WTC11 (cell line): ENCODE data around the gene SLC48A1. TPM values are rescaled to one million over a fixed set of nuclear protein-coding genes. Genes with fewer than 3 reads are reported as not detected.

ENCODE experiments used
- CDX4 ChIP-seq: fragments of 250-450 bp; sonication (Bioruptor Pico); IDR thresholded peaks from 2 replicates; pipeline ENCODE4 v1.9.0; 2021; ENCODE audit warnings: moderate library complexity, mild to moderate bottlenecking, inconsistent platforms, borderline replicate concordance
- CTCF ChIP-seq: fragments of 200-600 bp; IDR thresholded peaks from 2 replicates; pipeline ENCODE4 v1.8.0; 2022; ENCODE audit warnings: antibody characterized with exemption
- ERG ChIP-seq: fragments of 250-450 bp; sonication (Bioruptor Pico); IDR thresholded peaks from 2 replicates; pipeline ENCODE4 v1.8.0; 2021; ENCODE audit warnings: mild to moderate bottlenecking
- GTF2I ChIP-seq: fragments of 250-450 bp; sonication (Bioruptor Pico); conservative IDR thresholded peaks from 2 replicates; pipeline ENCODE4 v1.4.0; 2021; ENCODE audit warnings: mild to moderate bottlenecking
- JUN ChIP-seq: sonication (generic); formaldehyde crosslinking; IDR thresholded peaks from 2 replicates; pipeline ENCODE4 v1.8.0; 2023; ENCODE audit warnings: mild to moderate bottlenecking, missing genetic modification reagents
- MAX ChIP-seq: sonication (generic); formaldehyde crosslinking; IDR thresholded peaks from 2 replicates; pipeline ENCODE4 v1.8.0; 2022; ENCODE audit warnings: mild to moderate bottlenecking, missing genetic modification reagents
- NFYB ChIP-seq: sonication (generic); formaldehyde crosslinking; conservative IDR thresholded peaks from 2 replicates; pipeline ENCODE4 v1.8.0; 2022; ENCODE audit warnings: low read depth, missing genetic modification reagents
- NR1H2 ChIP-seq: sonication (generic); formaldehyde crosslinking; IDR thresholded peaks from 2 replicates; pipeline ENCODE4 v1.9.0; 2021; ENCODE audit warnings: mild to moderate bottlenecking, moderate library complexity, missing genetic modification reagents
- ZNF317 ChIP-seq: sonication (generic); formaldehyde crosslinking; IDR thresholded peaks from 2 replicates; pipeline ENCODE4 v1.8.1; 2023; ENCODE audit warnings: low read depth, mild to moderate bottlenecking, moderate library complexity, missing genetic modification reagents, borderline replicate concordance
- ZNF396 ChIP-seq: fragments of 250-450 bp; sonication (Bioruptor Pico); IDR thresholded peaks from 2 replicates; pipeline ENCODE4 v1.8.0; 2021; ENCODE audit warnings: mild to moderate bottlenecking, moderate library complexity, borderline replicate concordance
- ZNF532 ChIP-seq: fragments of 250-450 bp; sonication (Bioruptor Pico); IDR thresholded peaks from 2 replicates; pipeline ENCODE4 v1.9.0; 2021; ENCODE audit warnings: mild to moderate bottlenecking, borderline replicate concordance
- total RNA-seq: library from RNA; stranded (reverse); gene quantifications from 3 replicates; pipeline ENCODE4 v1.2.3, GENCODE V29; 2021
- TF ChIP-seq, protein P1 (sequence below): sonication (generic); formaldehyde crosslinking; IDR thresholded peaks from 2 replicates; pipeline ENCODE4 v1.8.1; 2023; ENCODE audit warnings: mild to moderate bottlenecking, missing genetic modification reagents

Gene SLC48A1
- total RNA-seq, 1 experiment from 2014 or later, result 13.8 TPM

DNA sequence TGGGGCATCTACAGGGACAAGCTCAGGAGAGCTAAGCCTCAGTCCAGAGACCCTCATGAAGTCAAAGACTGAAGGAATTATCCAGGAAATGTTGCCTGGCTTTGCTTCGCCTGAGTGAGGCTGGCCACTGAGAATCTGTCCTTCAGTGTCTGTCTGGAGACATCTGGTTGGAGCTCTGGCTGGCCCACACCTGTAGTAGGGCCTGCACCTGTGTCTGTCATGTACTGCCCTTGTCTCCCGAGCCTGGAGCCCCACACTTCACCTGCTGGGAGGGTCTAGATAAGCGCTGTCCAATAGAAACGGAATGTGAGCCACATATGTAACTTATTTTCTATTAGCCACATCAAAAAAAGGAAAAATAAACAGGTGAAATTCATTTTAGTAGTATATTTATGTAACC, 56.5 kb downstream of the SLC48A1 start (continued):
- TF ChIP-seq ZNF532 (CRISPR knock-in tag), result no peak
- TF ChIP-seq JUN (CRISPR knock-in tag), result no peak
- no peak for TF ChIP-seq CTCF
- TF ChIP-seq GTF2I (CRISPR knock-in tag), result no peak
- no peak for TF ChIP-seq MAX (CRISPR knock-in tag)
- TF ChIP-seq, protein P1, sequence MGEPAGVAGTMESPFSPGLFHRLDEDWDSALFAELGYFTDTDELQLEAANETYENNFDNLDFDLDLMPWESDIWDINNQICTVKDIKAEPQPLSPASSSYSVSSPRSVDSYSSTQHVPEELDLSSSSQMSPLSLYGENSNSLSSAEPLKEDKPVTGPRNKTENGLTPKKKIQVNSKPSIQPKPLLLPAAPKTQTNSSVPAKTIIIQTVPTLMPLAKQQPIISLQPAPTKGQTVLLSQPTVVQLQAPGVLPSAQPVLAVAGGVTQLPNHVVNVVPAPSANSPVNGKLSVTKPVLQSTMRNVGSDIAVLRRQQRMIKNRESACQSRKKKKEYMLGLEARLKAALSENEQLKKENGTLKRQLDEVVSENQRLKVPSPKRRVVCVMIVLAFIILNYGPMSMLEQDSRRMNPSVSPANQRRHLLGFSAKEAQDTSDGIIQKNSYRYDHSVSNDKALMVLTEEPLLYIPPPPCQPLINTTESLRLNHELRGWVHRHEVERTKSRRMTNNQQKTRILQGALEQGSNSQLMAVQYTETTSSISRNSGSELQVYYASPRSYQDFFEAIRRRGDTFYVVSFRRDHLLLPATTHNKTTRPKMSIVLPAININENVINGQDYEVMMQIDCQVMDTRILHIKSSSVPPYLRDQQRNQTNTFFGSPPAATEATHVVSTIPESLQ, result no peak
- TF ChIP-seq ERG (CRISPR knock-in tag), result no peak
- no peak for TF ChIP-seq ZNF317 (CRISPR knock-in tag)
- no peak for TF ChIP-seq NFYB (CRISPR knock-in tag)
- TF ChIP-seq ZNF396, result no peak
- no peak for TF ChIP-seq CDX4 (CRISPR knock-in tag)
- TF ChIP-seq NR1H2 (CRISPR knock-in tag), result no peak

Other genes with a start within 250 kb of the SLC48A1 start
- gene RPAP3, start 67.2 kb upstream of the SLC48A1 start, total RNA-seq, result 34.4 to 44.3 TPM (median 40.6 TPM) in 3 replicates
- gene ENDOU, start 47.7 kb upstream of the SLC48A1 start, total RNA-seq, result not detected in 3 replicates
- 9.0 to 13.3 TPM (median 9.7 TPM) in 3 replicates for gene RAPGEF3, start 14.4 kb upstream of the SLC48A1 start, total RNA-seq
- 89.9 to 111 TPM (median 94.7 TPM) in 3 replicates for gene HDAC7, start 46.7 kb downstream of the SLC48A1 start, total RNA-seq
- gene VDR, start 131.8 kb downstream of the SLC48A1 start, total RNA-seq, result 0.76 to 1.3 TPM (median 0.76 TPM) in 3 replicates
- 48.3 to 50.8 TPM (median 49.1 TPM) in 3 replicates for gene TMEM106C, start 190.4 kb downstream of the SLC48A1 start, total RNA-seq
- gene COL2A1, start 231.2 kb downstream of the SLC48A1 start, total RNA-seq, result 18.2 to 24.3 TPM (median 20.9 TPM) in 3 replicates